SK-N-SH treated with all-trans-retinoic acid at 6 μM for 48 hours (cell line): Measurements from ENCODE around the gene IFRD2.

Experiments used
- ATAC-seq: fragments of 200-7000 bp; cut with Tn5 transposase; 3 replicates; pipeline ENCODE4 v1.9.1; 2020; ENCODE audit warnings: mild to moderate bottlenecking, moderate library complexity
- ARNTL ChIP-seq: fragments of 450-650 bp; formaldehyde crosslinking; IDR thresholded peaks from 2 replicates; pipeline ENCODE4 v1.5.0; 2020; ENCODE audit warnings: low read depth, mild to moderate bottlenecking, moderate library complexity, borderline replicate concordance
- BACH2 ChIP-seq: fragments of 250-450 bp; sonication (Bioruptor Pico); IDR thresholded peaks from 2 replicates; pipeline ENCODE4 v1.9.0; 2021; ENCODE audit warnings: mild to moderate bottlenecking, borderline replicate concordance
- CREB5 ChIP-seq: fragments of 250-450 bp; sonication (Bioruptor Pico); IDR thresholded peaks from 2 replicates; pipeline ENCODE4 v1.5.1; 2020; ENCODE audit warnings: low read depth, mild to moderate bottlenecking, moderate library complexity
- CSDC2 ChIP-seq: fragments of 250-450 bp; sonication (Bioruptor Pico); IDR thresholded peaks from 2 replicates; pipeline ENCODE4 v1.5.0; 2020; ENCODE audit warnings: mild to moderate bottlenecking, moderate library complexity
- ESRRG ChIP-seq: fragments of 250-450 bp; sonication (Bioruptor Pico); IDR thresholded peaks from 2 replicates; pipeline ENCODE4 v1.6.1; 2021; ENCODE audit warnings: mild to moderate bottlenecking
- GLIS3 ChIP-seq: fragments of 250-450 bp; sonication (Bioruptor Pico); IDR thresholded peaks from 2 replicates; pipeline ENCODE4 v1.5.0; 2020; ENCODE audit warnings: mild to moderate bottlenecking, moderate library complexity
- OSR1 ChIP-seq: fragments of 250-450 bp; sonication (Bioruptor Pico); IDR thresholded peaks from 2 replicates; pipeline ENCODE4 v1.8.0; 2022; ENCODE audit warnings: moderate library complexity, mild to moderate bottlenecking, inconsistent platforms
- PATZ1 ChIP-seq: fragments of 250-450 bp; sonication (Bioruptor Pico); IDR thresholded peaks from 2 replicates; pipeline ENCODE4 v1.8.0; 2020; ENCODE audit warnings: mild to moderate bottlenecking, moderate library complexity, borderline replicate concordance
- PPARA ChIP-seq: fragments of 250-450 bp; sonication (Bioruptor Pico); IDR thresholded peaks from 2 replicates; pipeline ENCODE4 v1.5.0; 2020; ENCODE audit warnings: mild to moderate bottlenecking, borderline replicate concordance
- RARB ChIP-seq: fragments of 250-450 bp; sonication (Bioruptor Pico); IDR thresholded peaks from 2 replicates; pipeline ENCODE4 v1.8.0; 2021; ENCODE audit warnings: mild to moderate bottlenecking, moderate library complexity
- SNAI2 ChIP-seq: fragments of 250-450 bp; sonication (Bioruptor Pico); IDR thresholded peaks from 2 replicates; pipeline ENCODE4 v1.5.0; 2020; ENCODE audit warnings: mild to moderate bottlenecking, moderate library complexity
- TCF4 ChIP-seq: fragments of 250-450 bp; sonication (Bioruptor Pico); IDR thresholded peaks from 2 replicates; pipeline ENCODE4 v1.8.0; 2021; ENCODE audit warnings: mild to moderate bottlenecking, moderate library complexity, borderline replicate concordance
- TOX ChIP-seq: fragments of 250-450 bp; sonication (Bioruptor Pico); IDR thresholded peaks from 2 replicates; pipeline ENCODE4 v1.8.0; 2021; ENCODE audit warnings: mild to moderate bottlenecking, moderate library complexity, borderline replicate concordance
- TSHZ2 ChIP-seq: fragments of 250-450 bp; sonication (Bioruptor Pico); IDR thresholded peaks from 2 replicates; pipeline ENCODE4 v1.5.0; 2020; ENCODE audit warnings: mild to moderate bottlenecking, moderate library complexity
- ZC3H10 ChIP-seq: fragments of 250-450 bp; sonication (Bioruptor Pico); IDR thresholded peaks from 2 replicates; pipeline ENCODE4 v1.5.1; 2021; ENCODE audit warnings: mild to moderate bottlenecking, moderate library complexity
- ZFP3 ChIP-seq: fragments of 250-450 bp; sonication (Bioruptor Pico); IDR thresholded peaks from 2 replicates; pipeline ENCODE4 v1.5.0; 2020; ENCODE audit warnings: mild to moderate bottlenecking, moderate library complexity
- ZFP30 ChIP-seq: fragments of 450-650 bp; formaldehyde crosslinking; IDR thresholded peaks from 2 replicates; pipeline ENCODE4 v1.5.0; 2022; ENCODE audit warnings: mild to moderate bottlenecking, moderate library complexity
- ZNF565 ChIP-seq: fragments of 450-650 bp; formaldehyde crosslinking; conservative IDR thresholded peaks from 2 replicates; pipeline ENCODE4 v1.5.0; 2020; ENCODE audit warnings: low read depth, mild to moderate bottlenecking, moderate library complexity
- ZNF70 ChIP-seq: fragments of 450-650 bp; formaldehyde crosslinking; IDR thresholded peaks from 2 replicates; pipeline ENCODE4 v1.5.0; 2020; ENCODE audit warnings: mild to moderate bottlenecking, moderate library complexity
- ZNF8 ChIP-seq: fragments of 450-650 bp; formaldehyde crosslinking; IDR thresholded peaks from 2 replicates; pipeline ENCODE4 v1.5.0; 2020; ENCODE audit warnings: mild to moderate bottlenecking, moderate library complexity

The IFRD2 gene

GRCh38 chr3:50321336-50322114 is 29.3 kb upstream of the IFRD2 start:
- TF ChIP-seq TSHZ2 = 0 out of 2 replicates have a peak, but pooled peaks have one; percentile 39
- no peak for TF ChIP-seq GLIS3
- ATAC-seq = peak; percentile 86

- peak; percentile 65 for ATAC-seq
- TF ChIP-seq RARB (CRISPR knock-in tag) (no peak), ZFP30 (no peak), OSR1 (CRISPR knock-in tag) (no peak), CSDC2 (0 out of 2 replicates have a peak, but pooled peaks have one; percentile 9)
Observed at GRCh38 chr3:50320853-50321335, 28.7 kb upstream of the IFRD2 start.

GRCh38 chr3:50319894-50320625 is 27.8 kb upstream of the IFRD2 start:
- no peak for TF ChIP-seq CREB5
- TF ChIP-seq GLIS3 = no peak
- no peak for TF ChIP-seq ZFP3
- TF ChIP-seq CSDC2 = no peak
- no peak for TF ChIP-seq SNAI2
- TF ChIP-seq TCF4 (CRISPR knock-in tag) = no peak
- TF ChIP-seq TSHZ2 = no peak
- TF ChIP-seq PATZ1 = no peak
- TF ChIP-seq ZNF8 = no peak
- TF ChIP-seq ARNTL (CRISPR knock-in tag) = no peak
- TF ChIP-seq PPARA = no peak
- TF ChIP-seq OSR1 (CRISPR knock-in tag) = no peak
- no peak for TF ChIP-seq ZFP30
- ATAC-seq = no peak

- ATAC-seq = no peak
- TF ChIP-seq TOX = no peak
- TF ChIP-seq ZC3H10 (CRISPR knock-in tag) = no peak
- no peak for TF ChIP-seq ARNTL (CRISPR knock-in tag)
- no peak for TF ChIP-seq PPARA
- no peak for TF ChIP-seq ESRRG (CRISPR knock-in tag)
- TF ChIP-seq BACH2 (CRISPR knock-in tag) = no peak
- TF ChIP-seq RARB (CRISPR knock-in tag) = no peak
- TF ChIP-seq ZNF70 (CRISPR knock-in tag) = no peak
- no peak for TF ChIP-seq ZFP30
- no peak for TF ChIP-seq TCF4 (CRISPR knock-in tag)
- no peak for TF ChIP-seq SNAI2
- no peak for TF ChIP-seq ZNF8
- TF ChIP-seq PATZ1 = no peak
- no peak for TF ChIP-seq ZFP3
- no peak for TF ChIP-seq OSR1 (CRISPR knock-in tag)
- TF ChIP-seq CSDC2 = no peak
- TF ChIP-seq ZNF565 (CRISPR knock-in tag) = no peak
Observed at GRCh38 chr3:50319181-50319893, 27.1 kb upstream of the IFRD2 start.
